H1 (cell line): ENCODE data around the gene UMAD1. TPM values are rescaled to one million over a fixed set of nuclear protein-coding genes. Genes with fewer than 3 reads are reported as not detected.
"Not testable (repeated sequence)": the region's sequence is repeated elsewhere in the genome, so short reads cannot be mapped to it uniquely, and the experiment has no call there.

ENCODE experiments used
- CTCF ChIA-PET: fragments of 300-600 bp; sonication (Branson Sonifier 250); formaldehyde crosslinking; loops from one replicate; lab custom pipeline; 2021; ENCODE audit not compliant: partially characterized antibody; lab: Charles Lee
- POLR2A ChIA-PET: fragments of 300-600 bp; sonication (Branson Sonifier 250); formaldehyde crosslinking; loops from one replicate; lab custom pipeline; 2021; ENCODE audit warnings: inconsistent platforms; ENCODE audit not compliant: partially characterized antibody; lab: Charles Lee
- DNase-seq, 2 experiments: peaks; one replicate each; pipeline versions ENCODE4 v3.0.0 to v3.0.0-alpha.2; 2010 to 2022; ENCODE audit warnings: low spot score in 2 of 2, low read depth in 1 of 2, mixed read lengths in 1 of 2
- FAIRE-seq: peaks from 2 replicates; lab custom pipeline; 2011; peaks lifted over from hg19 to GRCh38; lab: Jason Lieb, UNC
- H2AFZ ChIP-seq: 2 replicates; pipeline ENCODE4 v1.8.1; 2012; ENCODE audit warnings: low read length, inconsistent platforms
- H2AK5ac ChIP-seq: 2 replicates; pipeline ENCODE4 v1.6.1; 2013; ENCODE audit warnings: low read depth, low read length
- H2BK120ac ChIP-seq: replicated peaks from 2 replicates; pipeline ENCODE3; 2013; ENCODE audit warnings: low read depth, low read length, inconsistent platforms
- H2BK12ac ChIP-seq: 2 replicates; pipeline ENCODE4 v1.6.1; 2013; ENCODE audit warnings: low read depth, low read length
- H2BK15ac ChIP-seq: 2 replicates; pipeline ENCODE4 v1.6.1; 2013; ENCODE audit warnings: low read length
- H2BK20ac ChIP-seq: 2 replicates; pipeline ENCODE4 v1.6.1; 2013; ENCODE audit warnings: low read length
- H2BK5ac ChIP-seq: 2 replicates; pipeline ENCODE4 v1.6.1; 2013; ENCODE audit warnings: low read depth, low read length
- H3K14ac ChIP-seq: 2 replicates; pipeline ENCODE4 v1.6.1; 2013; ENCODE audit warnings: inconsistent platforms; ENCODE audit not compliant: insufficient read length
- H3K18ac ChIP-seq: 2 replicates; pipeline ENCODE4 v1.6.1; 2013; ENCODE audit warnings: low read length; ENCODE audit errors: extremely low read depth
- H3K23ac ChIP-seq: 2 replicates; pipeline ENCODE4 v1.6.1; 2013; ENCODE audit warnings: inconsistent platforms; ENCODE audit not compliant: insufficient read length
- H3K23me2 ChIP-seq: 2 replicates; pipeline ENCODE4 v1.6.1; 2013; ENCODE audit warnings: low read depth, low read length
- H3K27ac ChIP-seq: 2 replicates; pipeline ENCODE4 v1.6.1; 2011; ENCODE audit warnings: low read depth, low read length, inconsistent platforms
- H3K27me3 ChIP-seq, 4 experiments: replicated peaks in 1 of 4; 1 replicate in 1 of 4; 2 replicates in 3 of 4; pipeline versions ENCODE4 v1.6.1 to v1.8.1; 2011 to 2013; ENCODE audit warnings: low read length in 3 of 4, mild to moderate bottlenecking in 3 of 4, inconsistent platforms in 2 of 4, mixed read lengths in 2 of 4, moderate library complexity in 1 of 4; ENCODE audit not compliant: control insufficient read depth in 3 of 4, insufficient read depth in 3 of 4; ENCODE audit errors: extremely low read depth in 1 of 4
- H3K36me3 ChIP-seq, 4 experiments: 2 replicates each; pipeline versions ENCODE4 v1.6.1 to v1.8.1; 2011 to 2013; ENCODE audit warnings: mild to moderate bottlenecking in 4 of 4, low read length in 3 of 4, moderate library complexity in 2 of 4, control low read depth in 1 of 4, inconsistent platforms in 1 of 4; ENCODE audit not compliant: insufficient read depth in 4 of 4, control insufficient read depth in 2 of 4
- H3K4ac ChIP-seq: replicated peaks from 2 replicates; pipeline ENCODE3; 2013; ENCODE audit warnings: low read length, low read depth, mixed read lengths, inconsistent platforms; ENCODE audit not compliant: insufficient read length
- H3K4me1 ChIP-seq, 4 experiments: replicated peaks in 1 of 4; 1 replicate in 1 of 4; 2 replicates in 3 of 4; pipeline versions ENCODE4 v1.6.1 to v1.8.1; 2011 to 2013; ENCODE audit warnings: low read length in 3 of 4, inconsistent platforms in 2 of 4, mixed read lengths in 1 of 4; ENCODE audit not compliant: insufficient read depth in 4 of 4, control insufficient read depth in 3 of 4
- H3K4me2 ChIP-seq, 2 experiments: 2 replicates each; pipeline versions ENCODE4 v1.6.1 to v1.8.1; 2011 to 2013; ENCODE audit warnings: low read depth in 2 of 2, low read length in 2 of 2, control low read depth in 1 of 2, inconsistent platforms in 1 of 2, mild to moderate bottlenecking in 1 of 2; ENCODE audit not compliant: insufficient read depth in 1 of 2
- H3K4me3 ChIP-seq, 4 experiments: fragments of 200-600, 300-600 bp in 1 of 4; sonication (generic), shearing (Covaris generic), sonication (Bioruptor Twin) in 1 of 4; 2 replicates each; pipeline versions ENCODE4 v1.5.1 to v1.8.1; 2011 to 2016; ENCODE audit warnings: low read length in 4 of 4, low read depth in 3 of 4, control low read depth in 2 of 4, inconsistent platforms in 2 of 4, mild to moderate bottlenecking in 2 of 4, mixed read lengths in 1 of 4, moderate library complexity in 1 of 4; ENCODE audit not compliant: insufficient read depth in 2 of 4; ENCODE audit errors: extremely low read depth in 1 of 4
- H3K56ac ChIP-seq: replicated peaks from 2 replicates; pipeline ENCODE3; 2013; ENCODE audit warnings: low read depth, mild to moderate bottlenecking, mixed read lengths, low read length, inconsistent platforms; ENCODE audit not compliant: insufficient read length
- H3K79me1 ChIP-seq: 2 replicates; pipeline ENCODE4 v1.6.1; 2013; ENCODE audit warnings: low read depth, low read length, control low read depth
- H3K79me2 ChIP-seq, 2 experiments: 2 replicates each; pipeline versions ENCODE4 v1.6.1 to v1.8.1; 2012 to 2013; ENCODE audit warnings: low read length in 2 of 2, mild to moderate bottlenecking in 2 of 2, inconsistent platforms in 1 of 2; ENCODE audit not compliant: insufficient read depth in 2 of 2, control insufficient read depth in 1 of 2
- H3K9ac ChIP-seq, 4 experiments: replicated peaks in 1 of 4; 1 replicate in 1 of 4; 2 replicates in 3 of 4; pipeline versions ENCODE4 v1.6.1 to v1.8.1; 2011 to 2013; ENCODE audit warnings: low read depth in 3 of 4, low read length in 3 of 4, control low read depth in 2 of 4, mild to moderate bottlenecking in 2 of 4, moderate library complexity in 2 of 4, inconsistent platforms in 1 of 4; ENCODE audit errors: extremely low read depth in 1 of 4
- H3K9me3 ChIP-seq, 2 experiments: 2 replicates each; pipeline versions ENCODE4 v1.6.1 to v1.8.1; 2012 to 2013; ENCODE audit warnings: mild to moderate bottlenecking in 2 of 2, moderate library complexity in 2 of 2, control low read depth in 1 of 2, inconsistent platforms in 1 of 2, low read depth in 1 of 2, low read length in 1 of 2, mixed read lengths in 1 of 2; ENCODE audit not compliant: insufficient read depth in 2 of 2
- H4K20me1 ChIP-seq, 2 experiments: replicated peaks in 1 of 2; 2 replicates each; pipeline versions ENCODE3 to v1.8.1; 2011 to 2013; ENCODE audit warnings: inconsistent platforms in 2 of 2, low read length in 2 of 2, mild to moderate bottlenecking in 1 of 2; ENCODE audit not compliant: insufficient read depth in 2 of 2, control insufficient read depth in 1 of 2
- H4K5ac ChIP-seq: 2 replicates; pipeline ENCODE4 v1.6.1; 2013; ENCODE audit warnings: low read length, low read depth, mixed read lengths, inconsistent platforms; ENCODE audit not compliant: insufficient read length
- H4K8ac ChIP-seq: 2 replicates; pipeline ENCODE4 v1.8.0; 2013; ENCODE audit warnings: mild to moderate bottlenecking, moderate library complexity, low read length, inconsistent platforms; ENCODE audit not compliant: insufficient read depth; ENCODE audit errors: extremely low read depth
- H4K91ac ChIP-seq: replicated peaks from 2 replicates; pipeline ENCODE3; 2013; ENCODE audit warnings: low read length, mixed read lengths, inconsistent platforms; ENCODE audit not compliant: insufficient read length
- polyA plus RNA-seq, 7 experiments: library from polyadenylated mRNA; depleted of rRNA in 3 of 7; stranded (reverse) in 5 of 7; unstranded in 2 of 7; fragments of >200 nt in 5 of 7; fragments of 200-250 nt in 2 of 7; gene quantifications; 1 replicate in 5 of 7; 2 replicates in 1 of 7; 4 replicates in 1 of 7; pipeline versions ENCODE4 v1.2.1 to v1.2.3, GENCODE V29; 2011 to 2013; ENCODE audit warnings: missing spikeins in 2 of 7, mixed read lengths in 2 of 7
- total RNA-seq: library from RNA; stranded (reverse); fragmentation: NEBNext Ultra II Directional; extraction: Animal tissue kit (Norgen Biotek cat#: 25700); gene quantifications from 2 replicates; pipeline ENCODE4 v1.2.1, GENCODE V29; 2021

UMAD1 gene
- total and polyA plus RNA-seq, 2 of the 8 experiments (the other 6 are each of a cell fraction or from before 2014, with no cell fraction given) = 10.4 to 12.3 TPM

DNA sequence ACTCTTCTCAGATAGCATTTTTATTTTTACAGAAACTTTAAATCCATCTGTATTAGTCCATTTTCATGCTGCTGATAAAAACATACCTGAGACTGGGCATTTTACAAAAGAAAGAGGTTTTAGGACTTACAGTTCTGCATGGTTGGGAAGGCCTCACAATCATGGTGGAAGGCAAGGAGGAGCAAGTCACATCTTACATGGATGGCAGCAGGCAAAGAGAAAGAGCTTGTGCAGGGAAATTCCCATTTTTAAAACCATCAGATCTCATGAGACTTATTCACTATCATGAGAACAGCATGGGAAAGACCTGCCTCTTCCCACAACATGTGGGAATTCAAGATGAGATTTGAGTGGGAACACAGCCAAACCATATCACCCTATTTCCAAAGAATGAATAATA is 184.7 kb downstream of the UMAD1 start:
- H3K36me3 ChIP-seq, H2BK20ac ChIP-seq, H3K4ac ChIP-seq, H4K8ac ChIP-seq, H2BK5ac ChIP-seq, H3K4me2 ChIP-seq, POLR2A ChIA-PET, H3K18ac ChIP-seq, H3K79me2 ChIP-seq, H2BK15ac ChIP-seq, H2AFZ ChIP-seq, H3K27me3 ChIP-seq, H3K27ac ChIP-seq, H4K5ac ChIP-seq, H3K23me2 ChIP-seq, H3K56ac ChIP-seq, H3K4me1 ChIP-seq, H2BK120ac ChIP-seq, H3K23ac ChIP-seq, FAIRE-seq, H3K9me3 ChIP-seq, H3K9ac ChIP-seq, H3K79me1 ChIP-seq, H2BK12ac ChIP-seq, H3K14ac ChIP-seq, H2AK5ac ChIP-seq, CTCF ChIA-PET, DNase-seq, H4K20me1 ChIP-seq, H4K91ac ChIP-seq, H3K4me3 ChIP-seq: not testable (repeated sequence)
